Liver (tissue), 3 donors: ENCODE results near the gene DOCK6.

Experiments
- CTCF ChIP-seq: fragments of 150-350 bp; IDR thresholded peaks from 2 replicates; pipeline ENCODE4 v1.5.1; 2017; ENCODE audit warnings: improper control_type of control experiment, low read depth, low read length; ENCODE audit not compliant: missing input control
- FOXA1 ChIP-seq: IDR thresholded peaks from 2 replicates; pipeline ENCODE4 v1.6.1; 2016; ENCODE audit warnings: antibody characterized with exemption
- GABPA ChIP-seq, 2 donors: IDR thresholded peaks in 1 of 2; conservative IDR thresholded peaks in 1 of 2; 2 replicates each; pipeline ENCODE4 v1.6.1; 2016; ENCODE audit warnings: antibody characterized with exemption in 2 of 2, mild to moderate bottlenecking in 1 of 2, moderate library complexity in 1 of 2
- SP1 ChIP-seq: IDR thresholded peaks from 2 replicates; pipeline ENCODE4 v1.6.1; 2018; ENCODE audit warnings: antibody characterized with exemption, mild to moderate bottlenecking
- YY1 ChIP-seq: IDR thresholded peaks from 2 replicates; pipeline ENCODE4 v1.6.1; 2016; ENCODE audit warnings: antibody characterized with exemption, mild to moderate bottlenecking
- TF ChIP-seq, protein P1 (sequence below): IDR thresholded peaks from 2 replicates; pipeline ENCODE4 v1.6.1; 2016; ENCODE audit warnings: antibody characterized with exemption
- donor health status: healthy.
- donor health status: healthy.

DNA sequence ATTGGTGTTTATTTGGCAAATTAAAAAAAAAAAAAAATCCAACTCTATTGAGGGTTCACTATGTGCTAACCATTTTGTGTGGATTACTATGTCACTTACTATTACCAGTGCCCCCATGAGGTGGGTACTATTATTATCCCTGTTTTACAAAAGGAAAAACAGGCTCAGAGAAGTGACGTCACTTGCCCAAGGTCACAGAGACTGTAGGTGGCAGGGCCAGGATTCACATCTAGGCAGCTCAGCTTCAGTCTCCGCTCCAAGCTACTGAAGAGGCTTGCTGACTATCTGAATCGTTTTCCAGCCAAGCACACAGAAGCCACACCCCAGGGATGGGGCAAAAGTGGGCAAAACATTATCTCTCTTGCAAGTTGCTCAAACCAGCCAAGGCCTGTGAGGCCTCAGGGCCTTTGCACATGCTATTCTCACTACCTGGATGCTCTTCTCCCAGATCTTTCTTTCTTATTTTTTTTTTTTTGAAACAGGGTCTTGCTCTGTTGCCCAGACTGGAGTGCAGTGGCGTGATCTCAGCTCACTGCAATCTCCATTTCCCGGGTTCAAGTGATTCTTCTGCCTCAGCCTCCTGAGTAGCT, 27.7 kb downstream of the DOCK6 start:
- TF ChIP-seq GABPA (IDR thresholded peaks at IDR 0.05 in 1 of 2, conservative IDR thresholded peaks at IDR 0.05 in 1 of 2) (no peak), FOXA1 (no peak), YY1 (no peak), CTCF (no peak), SP1 (no peak)
- TF ChIP-seq, protein P1, sequence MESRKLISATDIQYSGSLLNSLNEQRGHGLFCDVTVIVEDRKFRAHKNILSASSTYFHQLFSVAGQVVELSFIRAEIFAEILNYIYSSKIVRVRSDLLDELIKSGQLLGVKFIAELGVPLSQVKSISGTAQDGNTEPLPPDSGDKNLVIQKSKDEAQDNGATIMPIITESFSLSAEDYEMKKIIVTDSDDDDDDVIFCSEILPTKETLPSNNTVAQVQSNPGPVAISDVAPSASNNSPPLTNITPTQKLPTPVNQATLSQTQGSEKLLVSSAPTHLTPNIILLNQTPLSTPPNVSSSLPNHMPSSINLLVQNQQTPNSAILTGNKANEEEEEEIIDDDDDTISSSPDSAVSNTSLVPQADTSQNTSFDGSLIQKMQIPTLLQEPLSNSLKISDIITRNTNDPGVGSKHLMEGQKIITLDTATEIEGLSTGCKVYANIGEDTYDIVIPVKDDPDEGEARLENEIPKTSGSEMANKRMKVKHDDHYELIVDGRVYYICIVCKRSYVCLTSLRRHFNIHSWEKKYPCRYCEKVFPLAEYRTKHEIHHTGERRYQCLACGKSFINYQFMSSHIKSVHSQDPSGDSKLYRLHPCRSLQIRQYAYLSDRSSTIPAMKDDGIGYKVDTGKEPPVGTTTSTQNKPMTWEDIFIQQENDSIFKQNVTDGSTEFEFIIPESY, result no peak
